Fibroblast of lung (primary cell): ENCODE data around the gene EEIG1.

Experiments
- EZH2 ChIP-seq: IDR thresholded peaks from 2 replicates; pipeline ENCODE4 v1.5.1; 2012; ENCODE audit warnings: low read length, control low read depth, mild to moderate bottlenecking; ENCODE audit errors: missing control alignments
- TF ChIP-seq, protein P1 (sequence below), 2 donors: IDR thresholded peaks in 1 of 2; conservative IDR thresholded peaks in 1 of 2; 1 replicate in 1 of 2; 2 replicates in 1 of 2; pipeline ENCODE4 v1.5.1; 2011 to 2012; ENCODE audit warnings: low read length in 2 of 2, control low read depth in 1 of 2, inconsistent platforms in 1 of 2, low read depth in 1 of 2, mild to moderate bottlenecking in 1 of 2

DNA sequence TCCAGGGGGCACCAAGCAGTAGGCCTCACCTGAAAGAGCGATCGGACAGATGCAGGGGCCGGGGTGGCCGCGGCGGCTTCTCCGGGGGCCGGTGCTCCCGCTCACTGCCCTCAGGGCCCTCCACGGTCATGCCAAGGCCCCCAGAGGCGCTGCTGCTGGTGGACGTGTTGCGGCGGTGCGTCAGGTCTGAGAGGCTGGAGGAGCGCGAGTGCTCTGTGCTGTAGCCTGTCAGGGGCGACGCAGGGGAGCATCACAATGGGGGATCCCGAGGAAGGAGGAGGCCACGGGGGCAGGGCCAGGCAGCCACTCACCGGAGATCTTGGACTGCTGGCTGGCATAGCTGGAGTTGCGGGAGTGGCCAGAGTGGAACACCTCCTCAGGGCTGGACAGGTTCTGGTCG is 35.5 kb downstream of the EEIG1 start:
- TF ChIP-seq, protein P1, sequence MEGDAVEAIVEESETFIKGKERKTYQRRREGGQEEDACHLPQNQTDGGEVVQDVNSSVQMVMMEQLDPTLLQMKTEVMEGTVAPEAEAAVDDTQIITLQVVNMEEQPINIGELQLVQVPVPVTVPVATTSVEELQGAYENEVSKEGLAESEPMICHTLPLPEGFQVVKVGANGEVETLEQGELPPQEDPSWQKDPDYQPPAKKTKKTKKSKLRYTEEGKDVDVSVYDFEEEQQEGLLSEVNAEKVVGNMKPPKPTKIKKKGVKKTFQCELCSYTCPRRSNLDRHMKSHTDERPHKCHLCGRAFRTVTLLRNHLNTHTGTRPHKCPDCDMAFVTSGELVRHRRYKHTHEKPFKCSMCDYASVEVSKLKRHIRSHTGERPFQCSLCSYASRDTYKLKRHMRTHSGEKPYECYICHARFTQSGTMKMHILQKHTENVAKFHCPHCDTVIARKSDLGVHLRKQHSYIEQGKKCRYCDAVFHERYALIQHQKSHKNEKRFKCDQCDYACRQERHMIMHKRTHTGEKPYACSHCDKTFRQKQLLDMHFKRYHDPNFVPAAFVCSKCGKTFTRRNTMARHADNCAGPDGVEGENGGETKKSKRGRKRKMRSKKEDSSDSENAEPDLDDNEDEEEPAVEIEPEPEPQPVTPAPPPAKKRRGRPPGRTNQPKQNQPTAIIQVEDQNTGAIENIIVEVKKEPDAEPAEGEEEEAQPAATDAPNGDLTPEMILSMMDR (conservative IDR thresholded peaks at IDR 0.05 in 1 of 2, IDR thresholded peaks at IDR 0.05 in 1 of 2; ENCODE audit: low read depth in 1 of 2, low read length in 2 of 2) = no peak
- TF ChIP-seq EZH2 = no peak
